ENCODE data around the gene NPB. TPM values are rescaled to one million over a fixed set of nuclear protein-coding genes. Genes with fewer than 3 reads are reported as not detected.
A peak's percentile ranks its signal among the peaks of the same experiment; 100 is the strongest.

NPB gene
- total and polyA plus RNA-seq, 4 experiments from 2014 or later = 0.61 to 0.79 TPM; not detected in 2

DNA sequence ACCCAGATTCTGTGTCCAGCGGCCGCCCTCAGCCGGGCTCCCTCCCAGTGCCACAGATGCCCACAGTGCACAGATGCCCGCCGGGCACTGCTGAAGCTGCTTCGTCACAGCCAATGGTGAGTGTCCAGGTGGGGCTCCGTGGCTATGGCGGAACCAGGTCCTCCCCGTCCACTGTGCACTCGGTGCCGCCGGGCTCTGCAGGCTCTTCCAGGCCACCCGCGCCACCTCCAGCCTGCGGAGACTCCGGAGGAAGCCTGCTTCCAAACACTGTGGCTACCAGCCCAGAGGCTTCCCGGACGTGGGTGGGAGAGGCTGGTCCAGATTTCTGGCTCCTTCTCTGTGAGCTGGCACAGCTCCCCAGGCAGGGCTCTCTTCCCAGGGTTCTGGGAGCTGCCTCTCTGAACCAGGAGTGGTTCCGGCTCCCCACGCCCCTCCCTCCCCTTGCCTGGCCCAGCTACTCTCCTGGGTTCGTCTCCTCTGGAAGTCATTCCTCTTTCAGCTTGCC is 37.9 kb downstream of the NPB start:
- H3K4me1 ChIP-seq (ENCODE audit: insufficient read depth, low read length) = peaks cover 9% of the 10 kb centered on the region
- Mint-ChIP-seq H3K36me3 (no peaks in the 10 kb centered on the region), H3K4me1 (peaks cover 0 to 16% (median 3%) of the 10 kb centered on the region in 4 donors), H3K9me3 (no peaks in the 10 kb centered on the region), H3K27ac (no peak overlapping the region), H3K27me3 (peaks cover 2 to 5% of the 10 kb centered on the region in 2 donors), H3K4me3 (no peak overlapping the region)
- no peaks in the 10 kb centered on the region for H3K27me3 ChIP-seq (ENCODE audit: insufficient read depth, low read length)
- CTCF ChIA-PET (ENCODE audit: partially characterized antibody) = no interaction called here
- POLR2A ChIA-PET (ENCODE audit: partially characterized antibody) = no interaction called here
- no peak overlapping the region for H3K27ac ChIP-seq (ENCODE audit: low read depth, low read length)
- H3K36me3 ChIP-seq (ENCODE audit: insufficient read depth, low read length) = no peaks in the 10 kb centered on the region
- no peak for DNase-seq
- H3K4me3 ChIP-seq (ENCODE audit: low read length in 2 of 2) = no peak overlapping the region
- H3K9me3 ChIP-seq (ENCODE audit: control insufficient read depth in 1 of 2, low read length in 2 of 2) = no peaks in the 10 kb centered on the region
- intact Hi-C loops (cut with micrococcal nuclease) = no loop called here

DNA sequence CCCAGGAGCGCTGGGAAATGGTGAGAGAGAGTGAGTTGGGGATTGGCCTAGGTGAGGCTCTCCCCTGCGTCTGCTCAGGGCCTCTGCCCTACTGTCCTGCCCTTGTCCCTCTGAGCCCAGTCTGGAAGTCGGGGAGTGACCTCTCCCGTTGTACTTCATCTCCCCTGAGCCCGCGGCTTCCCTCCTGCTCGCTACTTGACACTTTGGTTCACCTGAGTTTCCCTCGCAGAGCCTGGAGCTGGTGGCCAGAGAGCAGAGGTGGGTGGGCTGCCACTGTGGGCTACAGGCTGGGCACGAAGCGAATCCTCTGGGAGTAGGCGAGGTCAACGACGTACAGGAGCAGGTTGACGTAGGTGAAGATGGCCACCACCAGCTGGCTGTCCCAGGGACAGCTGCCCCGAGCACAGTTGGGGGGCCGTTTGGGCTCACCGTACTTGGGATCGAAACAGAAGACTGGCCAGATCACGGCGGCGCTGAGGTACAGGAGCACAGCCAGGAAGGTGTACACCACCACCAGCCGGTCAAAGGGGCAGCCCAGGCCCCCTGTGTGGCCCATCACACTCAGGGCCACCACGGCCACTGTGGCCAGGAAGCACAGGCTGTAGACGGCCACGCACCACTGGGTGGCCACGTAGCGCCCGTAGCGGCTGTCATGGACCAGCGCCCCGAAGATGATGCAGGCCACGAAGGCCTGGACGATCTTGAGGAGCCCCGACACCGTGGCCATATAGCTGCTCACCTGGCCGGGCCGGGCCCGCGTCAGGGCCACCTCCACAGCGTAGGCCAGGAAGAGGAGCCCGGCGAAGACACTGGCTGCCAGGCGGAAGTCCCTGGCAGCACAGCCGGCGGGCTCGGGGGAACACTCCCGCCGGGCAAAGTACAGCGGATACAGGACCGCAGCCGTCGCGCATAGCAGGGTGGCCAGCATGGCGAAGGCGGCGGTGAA is 38.8 kb downstream of the NPB start:
- intact Hi-C loops (cut with micrococcal nuclease) = no loop called here
- Mint-ChIP-seq H3K4me1 (peaks cover 0 to 13% (median 1%) of the 10 kb centered on the region in 4 donors), H3K27ac (no peak overlapping the region), H3K27me3 (peaks cover 2 to 5% of the 10 kb centered on the region in 2 donors), H3K36me3 (no peaks in the 10 kb centered on the region), H3K4me3 (no peak overlapping the region), H3K9me3 (no peaks in the 10 kb centered on the region)
- H3K4me1 ChIP-seq (ENCODE audit: insufficient read depth, low read length) = peaks cover 9% of the 10 kb centered on the region
- POLR2A ChIA-PET (ENCODE audit: partially characterized antibody) = no interaction called here
- CTCF ChIA-PET (ENCODE audit: partially characterized antibody) = interaction anchor here (1.4 kb wide), 1 partner anchor 19 kb away, joined by 3 read pairs; no protein-coding TSS in a partner anchor
- no peak for DNase-seq
- no peak overlapping the region for H3K27ac ChIP-seq (ENCODE audit: low read depth, low read length)
- H3K27me3 ChIP-seq (ENCODE audit: insufficient read depth, low read length) = no peaks in the 10 kb centered on the region
- no peaks in the 10 kb centered on the region for H3K36me3 ChIP-seq (ENCODE audit: insufficient read depth, low read length)
- H3K9me3 ChIP-seq (ENCODE audit: control insufficient read depth in 1 of 2, low read length in 2 of 2) = no peaks in the 10 kb centered on the region
- H3K4me3 ChIP-seq (ENCODE audit: low read length in 2 of 2) = no peak overlapping the region

DNA sequence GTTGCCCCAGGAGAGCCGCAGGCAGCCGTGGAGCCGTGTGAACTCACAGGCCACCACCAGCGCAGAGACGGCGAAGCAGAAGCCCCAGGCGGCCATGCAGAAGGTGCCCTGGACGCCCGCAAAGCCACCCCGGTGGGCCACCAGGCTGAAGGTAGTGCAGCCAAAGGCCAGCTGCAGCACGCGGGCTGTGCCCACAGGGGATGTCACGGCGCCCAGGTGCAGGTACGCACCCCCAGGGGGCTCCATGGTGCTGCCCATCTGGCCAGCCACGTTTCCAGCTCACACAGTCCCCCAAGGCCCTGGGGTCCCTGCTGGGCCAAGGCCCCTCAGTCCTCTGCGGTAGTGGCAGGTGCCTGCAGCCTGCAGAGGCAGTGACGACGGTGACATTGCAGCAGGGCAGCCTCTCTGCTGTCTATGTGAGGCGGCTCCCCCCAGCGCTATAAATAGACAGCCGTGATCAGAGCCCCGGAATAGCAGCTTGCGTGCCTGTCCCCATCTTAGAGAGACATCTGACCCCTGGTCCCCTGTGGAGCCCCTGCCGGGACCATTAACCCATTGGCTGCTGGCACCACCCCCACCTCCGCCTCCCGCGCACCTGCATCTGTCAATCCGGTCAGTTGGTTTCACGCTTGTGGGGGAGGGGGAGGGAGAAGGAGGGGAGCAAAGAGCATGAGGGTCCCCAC is 39.6 kb downstream of the NPB start:
- intact Hi-C loops (cut with micrococcal nuclease) = no loop called here
- H3K9me3 Mint-ChIP-seq = no peaks in the 10 kb centered on the region
- no peaks in the 10 kb centered on the region for H3K27me3 ChIP-seq (ENCODE audit: insufficient read depth, low read length)
- no peaks in the 10 kb centered on the region for H3K9me3 ChIP-seq (ENCODE audit: control insufficient read depth in 1 of 2, low read length in 2 of 2)
- H3K4me3 ChIP-seq (ENCODE audit: low read length in 2 of 2) = no peak overlapping the region
- peaks cover 2 to 5% of the 10 kb centered on the region in 2 donors for H3K27me3 Mint-ChIP-seq
- H3K36me3 Mint-ChIP-seq = no peaks in the 10 kb centered on the region
- DNase-seq = no peak
- H3K4me1 ChIP-seq (ENCODE audit: insufficient read depth, low read length) = peaks cover 7% of the 10 kb centered on the region
- H3K4me1 Mint-ChIP-seq = peaks cover 0 to 7% (median 0%) of the 10 kb centered on the region in 4 donors
- ChIA-PET POLR2A (ENCODE audit: partially characterized antibody) (no interaction called here), CTCF (ENCODE audit: partially characterized antibody) (interaction anchor here (1.4 kb wide), 1 partner anchor 18 kb away, joined by 3 read pairs; no protein-coding TSS in a partner anchor)
- H3K27ac Mint-ChIP-seq = no peak overlapping the region
- no peaks in the 10 kb centered on the region for H3K36me3 ChIP-seq (ENCODE audit: insufficient read depth, low read length)
- no peak overlapping the region for H3K27ac ChIP-seq (ENCODE audit: low read depth, low read length)
- no peak overlapping the region for H3K4me3 Mint-ChIP-seq

DNA sequence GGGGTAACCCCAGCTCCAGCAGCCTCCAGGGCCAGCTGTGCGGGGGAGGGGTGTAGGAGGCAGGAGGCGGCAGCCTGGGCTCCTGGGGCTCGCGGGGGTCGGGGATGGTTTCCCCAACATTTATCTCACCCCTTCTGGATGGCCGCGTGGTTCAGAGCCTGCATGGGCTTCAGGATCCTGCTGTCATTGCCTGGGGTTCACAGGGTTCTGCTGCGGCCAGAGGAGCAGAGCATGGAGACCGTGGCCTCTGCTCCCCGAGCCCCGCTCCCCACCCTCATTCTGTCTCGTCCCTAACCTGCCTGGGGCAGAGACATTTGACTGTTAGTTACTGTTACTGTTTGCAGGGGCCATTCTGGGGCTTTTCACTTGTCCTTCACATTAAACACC is 40.1 kb downstream of the NPB start:
- Histone ChIP-seq H3K4me3 (ENCODE audit: low read length in 2 of 2) (no peak overlapping the region), H3K36me3 (ENCODE audit: insufficient read depth, low read length) (no peaks in the 10 kb centered on the region), H3K27ac (ENCODE audit: low read depth, low read length) (no peak overlapping the region), H3K27me3 (ENCODE audit: insufficient read depth, low read length) (no peaks in the 10 kb centered on the region), H3K4me1 (ENCODE audit: insufficient read depth, low read length) (peaks cover 4% of the 10 kb centered on the region), H3K9me3 (ENCODE audit: control insufficient read depth in 1 of 2, low read length in 2 of 2) (no peaks in the 10 kb centered on the region)
- H3K36me3 Mint-ChIP-seq = no peaks in the 10 kb centered on the region
- POLR2A ChIA-PET (ENCODE audit: partially characterized antibody) = no interaction called here
- H3K27me3 Mint-ChIP-seq = peaks cover 2 to 5% of the 10 kb centered on the region in 2 donors
- no peak overlapping the region for H3K27ac Mint-ChIP-seq
- H3K9me3 Mint-ChIP-seq = no peaks in the 10 kb centered on the region
- CTCF ChIA-PET (ENCODE audit: partially characterized antibody) = interaction anchor here (1.4 kb wide), 1 partner anchor 17 kb away, joined by 3 read pairs; no protein-coding TSS in a partner anchor
- H3K4me1 Mint-ChIP-seq = peaks cover 0 to 5% (median 0%) of the 10 kb centered on the region in 4 donors
- intact Hi-C loops (cut with micrococcal nuclease) = no loop called here
- DNase-seq = no peak
- H3K4me3 Mint-ChIP-seq = no peak overlapping the region

DNA sequence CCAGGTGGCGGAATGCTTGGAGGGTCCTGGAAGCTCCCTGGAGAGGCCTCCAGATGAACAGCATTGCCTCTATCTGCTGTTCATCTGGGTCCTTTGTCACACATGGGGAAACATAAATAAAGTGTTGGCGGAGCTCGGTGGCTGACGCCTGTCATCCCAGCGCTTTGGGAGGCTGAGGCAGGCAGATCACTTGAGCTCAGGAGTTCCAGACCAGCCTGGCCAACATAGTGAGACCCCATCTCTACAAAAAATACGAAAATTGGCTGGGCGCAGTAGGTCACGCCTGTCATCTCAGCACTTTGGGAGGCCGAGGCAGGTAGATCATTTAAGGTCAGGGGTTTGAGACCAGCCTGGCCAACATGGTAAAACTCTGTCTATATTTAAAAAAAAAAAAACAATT is 42.8 kb downstream of the NPB start:
- POLR2A ChIA-PET (ENCODE audit: partially characterized antibody) = interaction anchor here (1.2 kb wide), 1 partner anchor 32 kb away, joined by 3 read pairs; no protein-coding TSS in a partner anchor
- H3K36me3 Mint-ChIP-seq = no peaks in the 10 kb centered on the region

DNA sequence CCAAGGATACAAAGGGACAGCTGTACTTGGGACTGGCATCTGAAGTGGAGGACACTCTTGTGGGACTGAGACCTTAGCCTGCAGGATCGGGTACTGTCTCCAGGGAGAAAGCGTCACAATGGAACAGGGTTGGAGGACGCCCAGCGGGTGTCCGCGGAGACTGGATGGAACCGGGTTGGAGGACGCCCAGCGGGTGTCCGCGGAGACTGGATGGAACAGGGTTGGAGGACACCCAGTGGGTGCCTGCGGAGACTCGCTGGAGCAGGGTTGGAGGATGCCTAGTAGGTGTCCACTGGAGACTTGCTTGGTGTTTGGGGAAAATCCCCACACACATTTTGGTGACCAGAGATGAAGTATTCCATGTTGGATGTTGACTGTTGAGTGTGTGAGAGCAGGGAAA is 45.2 kb downstream of the NPB start, which contains the start of gene MYADML2:
Gene MYADML2 (minus strand): TSS at position 45 of the 400 bp plus-strand sequence. CDS start 5,492 bp downstream, outside the sequence.
- Histone ChIP-seq H3K4me1 (ENCODE audit: insufficient read depth, low read length) (no peaks in the 10 kb centered on the region), H3K36me3 (ENCODE audit: insufficient read depth, low read length) (no peaks in the 10 kb centered on the region), H3K4me3 (ENCODE audit: low read length in 2 of 2) (no peak within 1 kb of the TSS), H3K27ac (ENCODE audit: low read depth, low read length) (no peak within 1 kb of the TSS), H3K27me3 (ENCODE audit: insufficient read depth, low read length) (no peaks in the 10 kb centered on the region), H3K9me3 (ENCODE audit: control insufficient read depth in 1 of 2, low read length in 2 of 2) (no peaks in the 10 kb centered on the region)
- no peaks in the 10 kb centered on the region for H3K9me3 Mint-ChIP-seq
- ChIA-PET POLR2A (ENCODE audit: partially characterized antibody) (no interaction called here), CTCF (ENCODE audit: partially characterized antibody) (interaction anchor here (1.0 kb wide), 1 partner anchor 12 kb away, joined by 3 read pairs; no protein-coding TSS in a partner anchor)
- no peak within 1 kb of the TSS for H3K27ac Mint-ChIP-seq
- no peak for DNase-seq
- intact Hi-C loops (cut with micrococcal nuclease) = no loop called here
- peaks cover 0 to 2% (median under 1%) of the 10 kb centered on the region in 4 donors for H3K4me1 Mint-ChIP-seq
- H3K4me3 Mint-ChIP-seq = no peak within 1 kb of the TSS
- no peaks in the 10 kb centered on the region for H3K36me3 Mint-ChIP-seq
- H3K27me3 Mint-ChIP-seq = no peaks in the 10 kb centered on the region

More for the DNA sequence above, 42.8 kb downstream of the NPB start:
- H3K4me3 Mint-ChIP-seq = no peak overlapping the region
- no peaks in the 10 kb centered on the region for H3K9me3 Mint-ChIP-seq
- Histone ChIP-seq H3K27me3 (ENCODE audit: insufficient read depth, low read length) (no peaks in the 10 kb centered on the region), H3K4me3 (ENCODE audit: low read length in 2 of 2) (no peak overlapping the region), H3K27ac (ENCODE audit: low read depth, low read length) (no peak overlapping the region), H3K36me3 (ENCODE audit: insufficient read depth, low read length) (no peaks in the 10 kb centered on the region), H3K9me3 (ENCODE audit: control insufficient read depth in 1 of 2, low read length in 2 of 2) (no peaks in the 10 kb centered on the region), H3K4me1 (ENCODE audit: insufficient read depth, low read length) (no peaks in the 10 kb centered on the region)
- no peaks in the 10 kb centered on the region for H3K4me1 Mint-ChIP-seq
- no peak overlapping the region for H3K27ac Mint-ChIP-seq
- DNase-seq = peak in 1 of 5 donors; percentile 3
- intact Hi-C loops (cut with micrococcal nuclease) = no loop called here
- CTCF ChIA-PET (ENCODE audit: partially characterized antibody) = no interaction called here
- peaks cover 2 to 5% of the 10 kb centered on the region in 2 donors for H3K27me3 Mint-ChIP-seq
